Endometrial microvascular endothelial cells (primary cell): Measurements from ENCODE around the gene ASAP2. TPM values are rescaled to one million over a fixed set of nuclear protein-coding genes. Genes with fewer than 3 reads are reported as not detected.

ENCODE experiments used
- in situ Hi-C: cut with HindIII; loops from 2 replicates; pipeline ENCODE4 v1.10.0; 2017; ENCODE audit warnings: low sequenced_read_pairs, low pct_unique_long_range_greater_than_20kb; ENCODE audit errors: inconsistent ontology term
- total RNA-seq: library from RNA; depleted of rRNA; stranded (reverse); fragments of >200 nt; gene quantifications from one replicate; pipeline ENCODE4 v1.2.3, GENCODE V29; 2015; ENCODE audit errors: inconsistent ontology term

The ASAP2 gene
- total RNA-seq, 1 donor from 2014 or later = 26.4 TPM

GRCh38 chr2:9377461-9378097 lies 171.0 kb downstream of the ASAP2 start:
- in situ Hi-C loops = no loop called here

- in situ Hi-C loops = no loop called here
Measured at GRCh38 chr2:9378433-9379390, 172.1 kb downstream of the ASAP2 start.

GRCh38 chr2:9379391-9379755 lies 172.8 kb downstream of the ASAP2 start:
- in situ Hi-C loops = no loop called here

- in situ Hi-C loops = no loop called here
Measured at GRCh38 chr2:9380702-9381628, 174.4 kb downstream of the ASAP2 start.

- in situ Hi-C loops = no loop called here
Measured at GRCh38 chr2:9382604-9383235, 176.1 kb downstream of the ASAP2 start.

- in situ Hi-C loops = no loop called here
Measured at GRCh38 chr2:9384521-9384920, 177.9 kb downstream of the ASAP2 start.

GRCh38 chr2:9385841-9386240 lies 179.2 kb downstream of the ASAP2 start:
- in situ Hi-C loops = no loop called here

GRCh38 chr2:9388199-9388681 lies 181.6 kb downstream of the ASAP2 start:
- in situ Hi-C loops = no loop called here

- in situ Hi-C loops = no loop called here
Measured at GRCh38 chr2:9388950-9389911, 182.6 kb downstream of the ASAP2 start.

GRCh38 chr2:9390151-9390850 lies 183.7 kb downstream of the ASAP2 start:
- in situ Hi-C loops = no loop called here

- in situ Hi-C loops = no loop called here
Measured at GRCh38 chr2:9390991-9391390, 184.4 kb downstream of the ASAP2 start.

- in situ Hi-C loops = no loop called here
Measured at GRCh38 chr2:9391961-9392720, 185.5 kb downstream of the ASAP2 start.

- in situ Hi-C loops = no loop called here
Measured at GRCh38 chr2:9392898-9393765, 186.5 kb downstream of the ASAP2 start.

GRCh38 chr2:9394816-9395215 lies 188.2 kb downstream of the ASAP2 start:
- in situ Hi-C loops = no loop called here

GRCh38 chr2:9397201-9397600 lies 190.6 kb downstream of the ASAP2 start:
- in situ Hi-C loops = no loop called here
